GM18858 (cell line): Measurements from ENCODE around the gene ATRNL1.

Experiments
- ATAC-seq: cut with Tn5 transposase; IDR thresholded peaks from one replicate; pipeline ENCODE4 v1.9.1; 2021; ENCODE audit not compliant: unreplicated experiment

Gene ATRNL1

DNA sequence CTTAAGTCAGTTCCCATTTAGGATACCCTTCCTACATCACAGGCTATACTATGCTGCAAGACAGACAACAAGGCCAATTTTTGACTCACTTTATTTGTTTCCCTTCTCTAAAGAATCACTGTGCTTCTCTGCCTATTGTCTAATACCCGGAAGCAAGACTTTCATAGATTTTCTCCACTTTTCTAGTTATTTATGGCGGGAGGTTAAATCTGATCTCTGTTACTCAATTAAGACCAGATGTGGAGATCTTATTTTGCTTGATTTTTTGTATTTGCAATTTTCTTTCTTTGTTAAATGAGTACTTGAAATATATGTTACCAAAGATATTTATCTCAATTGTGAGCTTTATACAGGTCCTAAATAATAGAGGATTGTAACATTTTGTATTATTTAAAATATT is 511.5 kb downstream of the ATRNL1 start:
- ATAC-seq, result no peak

DNA sequence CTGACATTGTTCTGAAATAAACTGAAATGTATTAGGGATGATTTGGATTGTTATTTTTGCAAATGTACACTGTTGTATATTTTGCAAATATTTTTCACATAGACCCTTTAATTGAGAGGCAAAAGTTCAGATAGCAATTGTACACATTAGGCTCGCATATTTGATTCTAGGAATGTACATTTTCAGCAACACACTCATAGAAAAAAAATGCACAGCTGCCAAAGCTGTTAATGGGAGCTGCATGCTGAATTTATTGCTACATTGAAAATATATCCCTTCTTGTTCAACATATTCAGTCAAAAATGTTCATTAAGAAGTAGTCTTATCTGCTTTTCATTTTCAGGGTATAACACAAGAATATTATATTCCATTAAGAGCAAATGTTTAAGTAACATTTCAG is 512.9 kb downstream of the ATRNL1 start:
- no peak for ATAC-seq

DNA sequence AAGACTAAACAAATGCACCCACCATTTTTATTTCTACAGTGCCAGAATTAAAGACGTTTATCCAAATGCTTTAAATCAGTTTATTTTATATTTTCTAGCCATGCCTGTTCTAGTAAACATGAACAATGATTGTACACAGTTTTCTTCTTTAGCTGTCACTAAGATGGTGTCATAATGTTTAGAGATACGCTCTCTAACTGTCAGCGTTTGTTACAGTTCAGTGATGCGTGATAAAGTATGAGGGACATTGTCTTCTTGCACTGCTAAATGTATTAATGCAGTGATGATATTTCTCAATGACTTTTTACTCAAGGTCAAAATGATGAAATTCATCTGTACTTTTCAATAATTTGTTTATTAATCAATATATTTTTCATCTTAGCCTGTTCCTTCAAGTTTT is 513.6 kb downstream of the ATRNL1 start:
- no peak for ATAC-seq

DNA sequence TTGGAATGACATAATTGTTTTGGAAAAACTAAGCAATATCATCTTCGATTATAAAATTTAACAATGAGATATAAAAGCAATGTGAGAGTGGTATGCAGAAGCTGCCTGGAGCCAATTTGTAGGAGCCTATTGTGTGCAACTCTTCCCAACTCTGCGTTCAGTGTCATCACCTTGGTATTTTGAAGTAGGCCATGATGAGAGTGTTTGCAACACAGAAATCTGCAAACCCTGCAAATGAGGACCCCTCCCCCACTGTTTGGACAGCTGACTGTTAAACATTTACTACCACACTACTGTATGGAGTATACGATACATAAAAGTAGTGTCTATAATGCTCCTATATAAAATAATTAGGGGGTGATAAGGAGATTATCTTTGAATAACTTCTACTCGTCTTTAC is 531.3 kb downstream of the ATRNL1 start:
- ATAC-seq, result no peak

DNA sequence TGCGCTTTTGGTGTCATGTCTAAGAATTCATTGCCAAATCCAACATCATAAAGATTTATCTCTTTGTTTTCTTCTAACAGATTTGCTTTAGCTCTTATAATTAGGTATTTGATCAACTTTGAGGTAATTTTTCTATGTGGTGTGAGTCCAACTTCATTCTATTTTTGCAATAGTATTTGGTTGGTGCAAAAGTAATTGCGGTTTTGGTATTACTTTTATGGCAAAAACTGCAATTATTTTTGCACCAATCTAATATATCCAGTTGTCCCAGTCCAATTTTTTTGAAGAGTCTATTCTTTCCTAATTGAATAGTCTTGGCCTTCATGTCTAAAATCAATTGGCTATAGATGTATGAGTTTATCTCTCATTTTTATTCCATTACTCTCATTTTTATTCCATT is 535.5 kb downstream of the ATRNL1 start:
- no peak for ATAC-seq

DNA sequence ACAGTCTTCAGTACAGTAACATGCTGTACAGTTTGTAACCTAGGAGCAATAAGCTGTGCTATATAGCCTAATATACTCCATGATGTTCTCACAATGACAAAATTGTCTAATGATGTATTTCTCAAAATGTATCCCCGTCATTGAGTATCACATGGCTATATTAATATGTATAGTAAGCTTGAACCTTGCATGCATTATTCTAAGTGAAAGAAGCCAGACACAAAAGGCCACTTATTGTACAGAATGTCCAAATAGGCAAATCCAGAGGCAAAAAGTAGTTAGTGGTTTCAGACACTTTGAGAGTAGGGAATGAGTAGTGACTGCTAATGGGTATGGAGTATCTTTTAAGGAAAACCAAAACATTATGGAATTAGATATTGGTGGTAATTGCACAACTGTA is 545.1 kb downstream of the ATRNL1 start:
- no peak for ATAC-seq

DNA sequence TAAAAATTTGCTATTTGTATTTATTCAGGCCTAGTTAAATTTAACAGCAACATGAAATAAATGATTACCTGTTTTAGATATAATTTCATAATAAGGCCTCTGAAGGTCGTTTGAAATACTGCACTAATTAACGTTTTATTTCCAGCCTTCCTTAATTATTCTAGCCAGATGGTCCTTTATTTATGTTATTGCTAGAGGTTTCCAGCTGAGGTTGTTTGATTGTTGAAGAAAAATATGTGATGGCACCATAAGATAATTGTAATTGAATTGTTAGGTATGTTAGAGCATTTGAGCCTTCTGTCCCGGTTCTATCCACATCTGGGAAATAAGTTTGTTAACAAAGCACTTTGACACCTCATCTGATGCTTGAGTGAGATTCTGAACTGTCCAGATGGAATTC is 556.1 kb downstream of the ATRNL1 start:
- ATAC-seq, result no peak

DNA sequence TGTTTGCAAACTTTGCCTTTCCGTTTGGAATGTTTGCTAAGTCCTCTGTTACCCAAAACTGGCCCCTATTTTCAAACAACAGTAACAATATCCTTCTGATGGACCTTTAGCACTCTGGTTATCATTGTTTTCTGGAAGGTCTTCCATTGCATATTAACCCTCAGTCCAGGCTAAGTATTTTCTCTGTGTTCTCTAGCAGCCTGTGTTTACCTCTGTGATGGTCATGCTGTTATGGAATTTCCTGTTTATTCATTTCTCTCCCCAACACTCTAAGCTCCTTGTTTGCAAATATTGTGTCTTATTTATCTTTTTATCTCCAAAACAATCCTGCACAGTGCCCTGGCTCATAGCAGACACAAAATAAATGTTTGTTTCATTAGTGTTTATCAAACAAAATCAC is 560.3 kb downstream of the ATRNL1 start:
- no peak for ATAC-seq

DNA sequence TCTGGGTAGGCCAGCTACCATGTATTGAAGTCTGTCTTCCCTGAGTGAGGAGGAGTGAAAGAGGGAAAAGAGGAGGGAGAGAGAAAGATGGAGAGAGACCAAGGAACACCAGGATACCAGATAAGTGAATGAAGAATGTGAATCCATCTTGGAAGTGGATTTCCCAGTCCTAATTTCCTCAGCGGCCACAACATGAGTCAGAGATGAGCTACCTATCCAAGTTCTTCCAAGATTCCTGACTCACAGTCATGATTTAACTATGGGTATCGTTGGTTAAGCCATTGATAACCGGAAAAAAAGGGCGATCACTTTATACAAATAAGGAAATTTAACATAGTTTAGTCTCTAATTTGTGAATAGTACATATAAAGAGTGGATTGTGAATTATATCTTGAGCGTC is 561.8 kb downstream of the ATRNL1 start:
- no peak for ATAC-seq

DNA sequence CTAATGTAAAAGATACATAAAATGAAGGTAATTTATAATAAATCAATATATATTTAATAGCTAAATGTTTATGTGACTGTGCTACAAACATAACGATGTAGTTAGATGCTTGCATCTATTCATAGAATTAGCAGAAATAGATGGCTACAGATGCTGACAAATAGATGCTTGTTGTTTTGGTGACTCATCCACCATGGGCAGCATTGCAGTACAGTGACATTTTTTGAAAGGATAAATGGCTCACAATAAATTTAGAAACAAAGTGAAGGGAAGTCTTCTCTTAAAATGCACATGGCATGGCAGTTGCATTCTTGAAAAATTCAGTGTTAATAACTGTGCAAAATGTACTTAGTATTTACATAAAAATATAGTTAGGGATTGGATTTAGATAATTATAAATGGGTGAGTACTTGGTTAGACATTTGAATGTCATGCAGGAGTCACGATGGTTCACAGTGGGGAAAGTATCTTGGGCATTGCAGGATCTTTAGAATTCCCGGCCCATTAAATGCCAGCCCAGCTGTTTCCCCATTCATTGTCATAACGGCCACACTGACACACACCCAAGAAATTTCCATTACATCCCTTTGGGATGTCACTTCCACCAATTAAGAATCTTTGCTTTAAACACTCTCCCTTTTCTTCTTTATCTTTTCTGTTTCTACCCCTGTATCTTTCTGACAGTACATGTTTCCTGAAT is 564.1 kb downstream of the ATRNL1 start:
- ATAC-seq, result no peak

DNA sequence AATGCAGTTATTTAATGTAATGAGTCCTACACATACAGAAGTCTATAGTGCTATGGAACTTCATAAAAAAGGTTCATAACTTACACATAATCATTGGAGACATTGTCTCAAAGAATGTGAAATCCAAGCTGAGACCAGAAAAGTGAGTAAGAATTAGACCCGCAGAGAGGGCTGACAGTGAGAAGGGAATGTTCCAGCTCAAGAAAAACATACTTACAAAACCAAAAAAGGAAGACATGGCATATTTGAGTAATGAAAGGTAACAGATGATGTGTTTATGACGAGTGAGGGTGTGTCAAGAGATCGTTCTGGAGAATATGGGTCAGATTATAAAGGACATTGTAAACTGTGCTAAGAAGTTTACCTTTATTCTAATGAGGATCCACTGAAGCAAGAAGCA is 566.5 kb downstream of the ATRNL1 start:
- no peak for ATAC-seq

DNA sequence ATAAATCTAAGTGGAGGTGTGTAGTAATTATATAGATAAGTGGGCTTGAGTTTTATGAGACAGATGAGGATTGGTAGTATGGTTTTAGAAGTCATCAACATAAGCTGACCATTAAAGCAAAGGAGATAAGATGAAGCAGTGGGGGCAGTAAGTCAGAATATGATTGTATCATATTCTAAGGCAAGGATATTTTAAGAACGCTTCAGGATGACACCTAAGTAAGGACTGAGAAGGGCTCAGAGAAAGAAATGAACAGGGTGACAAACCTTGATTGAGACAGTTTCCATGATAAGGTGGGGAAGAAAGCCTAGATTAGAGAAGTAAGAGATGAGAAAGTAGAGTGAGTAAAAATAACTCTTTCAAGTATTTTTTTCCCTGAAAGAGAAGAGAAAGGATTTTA is 567.2 kb downstream of the ATRNL1 start:
- ATAC-seq, result no peak

DNA sequence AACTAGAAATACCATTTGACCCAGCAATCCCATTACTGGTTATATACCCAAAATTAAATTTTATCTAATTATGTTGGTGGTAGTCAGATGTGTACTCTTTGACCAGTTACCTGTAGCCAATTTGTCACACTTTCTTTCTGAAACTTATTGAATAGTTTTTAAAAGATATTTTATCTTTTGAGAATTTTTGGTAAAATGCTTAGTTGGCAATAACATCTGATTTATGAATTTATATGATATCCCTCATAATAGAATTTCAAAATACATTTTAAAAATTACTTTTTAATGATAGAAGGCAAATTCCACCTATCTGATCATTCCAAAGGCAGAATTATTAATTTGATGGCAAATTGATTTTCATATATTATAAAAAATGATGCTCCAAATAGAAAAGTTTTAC is 569.3 kb downstream of the ATRNL1 start:
- no peak for ATAC-seq

DNA sequence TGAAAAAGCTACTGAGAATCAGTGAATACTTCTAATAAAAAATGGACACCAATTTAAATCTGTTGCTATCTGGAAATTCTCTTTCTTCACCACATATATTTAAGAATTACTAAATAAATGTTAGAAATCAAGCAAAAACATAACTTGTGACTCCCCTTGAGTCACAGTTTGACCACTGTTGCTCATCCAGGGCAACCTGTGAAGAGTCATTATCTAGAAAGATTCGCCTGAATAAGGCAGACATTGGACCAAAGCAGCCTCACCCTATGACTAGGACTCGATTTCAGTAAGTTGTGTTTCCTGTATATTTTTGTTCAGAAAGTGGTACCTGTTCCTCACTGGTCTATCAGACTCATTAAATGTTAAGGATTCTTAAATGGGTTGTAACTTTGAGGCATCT is 572.4 kb downstream of the ATRNL1 start:
- no peak for ATAC-seq

DNA sequence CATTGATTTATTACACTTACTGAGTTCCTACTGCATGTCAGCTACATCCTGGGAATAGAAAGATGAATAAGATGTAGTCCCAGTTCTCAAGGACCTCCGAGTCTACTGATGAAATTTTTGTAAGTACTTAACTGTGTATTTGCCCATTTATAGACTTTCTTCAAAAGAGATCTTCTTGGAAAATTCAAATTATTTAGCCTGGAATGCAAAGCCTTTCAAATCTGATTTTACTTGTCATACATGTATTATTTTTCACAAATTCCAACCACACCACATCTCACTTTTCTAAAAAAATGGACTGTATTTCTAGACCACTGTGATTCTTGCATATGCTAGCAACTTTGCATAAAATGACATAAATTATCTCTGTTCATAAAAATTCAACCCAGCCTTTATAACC is 581.3 kb downstream of the ATRNL1 start:
- no peak for ATAC-seq

DNA sequence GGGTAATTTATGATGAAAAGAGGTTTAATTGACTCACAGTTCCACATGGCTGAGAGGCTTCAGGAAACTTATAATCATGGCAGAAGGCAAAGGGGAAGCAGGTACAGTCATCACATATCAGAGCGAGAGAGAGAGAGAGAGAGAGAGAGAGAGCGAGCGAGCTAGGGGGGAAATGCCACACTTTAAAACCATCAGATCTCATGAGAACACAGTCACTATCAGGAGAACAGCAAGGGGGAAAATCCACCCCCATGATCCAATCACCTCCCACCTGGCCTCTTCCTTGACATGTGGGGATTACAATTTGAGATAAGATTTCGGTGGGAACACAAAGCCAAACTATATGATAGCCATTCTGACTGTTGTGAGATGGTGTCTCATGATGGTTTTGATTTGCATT is 603.6 kb downstream of the ATRNL1 start:
- ATAC-seq, result no peak

DNA sequence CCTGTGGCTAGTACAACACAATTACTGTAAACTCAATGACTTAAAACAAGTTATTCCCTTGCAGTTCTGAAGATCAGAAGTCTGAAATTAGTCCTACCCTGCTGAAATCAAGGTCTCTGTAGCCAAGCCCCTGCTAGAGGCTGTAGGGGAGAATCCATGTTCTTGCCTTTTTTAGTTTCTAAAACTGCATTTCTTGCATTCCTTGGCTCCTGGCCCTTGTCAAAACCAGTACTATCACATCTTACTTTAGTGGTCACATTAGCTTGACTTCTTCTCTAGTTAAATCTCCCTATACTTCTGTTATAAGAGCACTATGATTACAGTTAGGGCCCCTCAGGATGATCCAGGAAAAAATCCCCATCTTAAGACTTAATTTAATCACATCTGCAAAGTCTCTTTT is 612.9 kb downstream of the ATRNL1 start:
- ATAC-seq, result no peak

DNA sequence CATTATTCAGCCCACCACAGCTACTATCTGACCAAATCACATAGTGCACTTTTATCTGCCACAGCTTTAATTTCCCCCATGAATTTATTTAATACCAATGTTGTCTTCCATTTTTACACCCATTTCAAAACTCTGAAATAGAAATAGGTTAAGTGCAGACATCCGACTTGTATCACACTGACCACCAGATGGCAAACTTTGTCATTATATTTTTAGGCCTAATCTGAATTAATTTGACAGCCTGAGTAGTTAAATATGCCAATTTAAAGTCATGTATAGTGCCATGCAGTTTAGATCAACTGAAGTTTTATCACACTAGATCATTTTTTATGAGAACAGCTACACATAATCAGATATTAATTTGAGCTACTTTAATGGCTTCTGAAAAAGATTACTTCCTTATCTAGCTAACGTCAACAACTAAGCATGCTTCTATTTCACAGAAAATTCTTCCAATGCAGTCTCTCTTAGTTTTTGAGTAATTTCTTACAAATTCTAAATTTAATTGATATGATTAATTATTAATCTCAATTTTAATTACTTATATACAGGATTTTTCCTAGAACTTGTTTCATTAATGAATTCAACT is 613.4 kb downstream of the ATRNL1 start:
- ATAC-seq, result no peak

DNA sequence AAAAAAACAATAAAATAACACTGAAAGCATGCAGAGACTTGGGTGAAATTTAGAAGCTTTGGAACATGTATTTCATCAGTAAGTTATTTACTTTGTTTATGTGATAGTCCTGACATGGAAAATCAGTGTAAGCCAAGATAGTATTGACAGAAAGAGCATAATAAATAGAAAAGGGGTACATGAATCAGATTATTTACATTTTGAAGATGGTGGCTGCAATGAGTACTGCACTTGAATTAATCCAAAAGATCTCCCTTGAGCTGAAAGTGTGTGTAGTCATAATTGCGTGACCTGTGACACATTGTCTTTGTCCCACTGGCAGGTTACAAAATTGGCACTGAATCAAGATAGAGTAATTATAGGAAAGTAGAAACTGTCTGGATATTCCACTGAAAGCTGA is 617.0 kb downstream of the ATRNL1 start:
- ATAC-seq, result no peak

DNA sequence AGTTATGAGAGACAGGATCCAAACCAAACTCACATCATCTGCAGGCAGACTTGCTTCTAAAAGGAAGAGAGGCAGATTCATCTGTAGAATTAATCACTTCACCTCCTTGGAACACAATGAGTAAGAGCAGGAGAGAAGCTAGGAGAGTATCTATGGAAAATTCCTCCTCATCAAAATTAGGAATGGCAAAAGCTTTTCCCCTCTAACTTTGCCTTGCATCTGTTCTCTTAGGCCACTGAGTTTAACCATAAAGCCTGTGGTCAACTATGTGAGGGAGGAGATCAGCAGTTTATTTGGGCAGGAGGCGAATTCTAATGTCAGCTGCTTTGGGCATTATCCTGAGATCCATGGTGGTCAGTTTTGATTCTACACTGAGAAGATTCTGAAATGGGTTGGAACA is 618.1 kb downstream of the ATRNL1 start:
- no peak for ATAC-seq

DNA sequence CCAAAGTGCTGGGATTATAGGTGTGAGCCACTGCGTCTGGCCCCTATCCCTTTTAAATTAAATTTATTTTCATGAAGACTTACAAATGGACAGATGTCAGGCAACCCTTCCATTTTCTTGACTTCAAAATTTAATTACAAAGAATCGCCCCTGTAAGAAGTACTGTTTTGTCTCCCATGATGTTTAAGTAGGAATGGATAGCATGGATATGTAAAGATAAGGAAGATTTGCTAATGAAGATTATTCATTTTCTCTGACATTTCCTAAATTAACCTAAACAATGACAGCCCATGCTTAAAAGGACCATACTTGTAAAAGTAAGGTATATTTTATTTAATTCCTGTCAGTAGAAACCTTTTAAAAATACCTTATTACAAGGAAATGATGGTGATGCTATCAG is 627.0 kb downstream of the ATRNL1 start:
- no peak for ATAC-seq

DNA sequence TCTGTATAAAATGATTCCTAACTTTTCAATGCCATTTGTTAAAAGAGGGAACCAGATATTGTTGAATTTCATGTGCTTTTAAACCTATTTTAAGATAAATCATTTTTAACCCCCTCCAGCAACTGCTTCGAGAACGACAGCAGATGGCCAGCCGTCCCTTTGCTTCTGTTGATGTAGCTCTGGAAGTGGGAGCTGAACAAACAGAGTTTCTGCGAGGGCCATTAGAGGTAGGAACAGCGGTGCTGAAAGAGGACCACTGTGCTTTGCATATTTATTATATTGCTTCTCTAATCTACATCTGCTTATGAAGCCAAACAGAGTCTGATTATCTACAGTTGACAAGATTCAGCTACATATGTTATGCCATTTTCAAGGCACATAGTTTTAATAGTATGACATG is 634.0 kb downstream of the ATRNL1 start:
- no peak for ATAC-seq

DNA sequence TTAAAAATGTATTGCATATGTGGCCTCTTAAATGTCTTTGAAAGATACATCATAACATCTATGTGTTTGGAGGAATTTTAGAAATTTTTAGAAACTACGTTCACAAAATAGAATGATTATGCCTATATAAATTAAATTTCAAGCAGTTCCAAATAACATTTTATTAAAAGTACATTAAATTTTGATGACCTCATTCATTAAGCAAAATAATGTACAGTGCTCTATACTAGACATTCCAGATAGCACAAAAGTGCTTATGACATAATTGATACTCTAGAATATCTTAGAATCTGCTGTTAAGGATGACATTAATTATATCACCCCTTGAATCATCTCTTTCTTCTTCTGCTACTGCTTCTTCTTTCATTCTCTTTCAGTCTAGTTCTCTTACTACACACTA is 650.9 kb downstream of the ATRNL1 start:
- no peak for ATAC-seq
